ENCODE measurements around the gene BTG3.

Gene BTG3

GRCh38 chr21:17585875-17586450, 26.7 kb downstream of the BTG3 start:
- DNase-seq (ENCODE audit: low spot score): peak; percentile 55

GRCh38 chr21:17583898-17584297, 28.8 kb downstream of the BTG3 start:
- DNase-seq (ENCODE audit: low spot score): no peak

DNA sequence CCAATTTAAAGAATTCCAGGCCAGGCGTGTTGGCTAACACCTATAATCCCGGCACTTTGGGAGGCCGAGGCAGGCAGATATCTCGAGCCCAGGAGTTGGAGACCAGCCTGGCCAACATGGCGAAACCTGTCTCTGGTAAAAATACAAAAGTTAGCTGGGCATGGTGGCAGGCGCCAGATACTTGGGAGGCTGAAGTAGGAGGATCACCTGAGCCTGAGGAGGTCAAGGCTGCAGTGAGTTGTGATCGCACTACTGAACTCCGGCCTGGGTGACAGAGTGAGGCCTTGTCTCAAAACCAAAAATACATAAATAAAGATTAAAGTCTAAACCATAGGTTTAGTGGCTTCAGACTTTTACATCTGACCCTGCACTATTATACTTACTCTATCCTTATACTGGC, 32.4 kb downstream of the BTG3 start:
- DNase-seq (ENCODE audit: low spot score): no peak

- DNase-seq (ENCODE audit: low spot score): no peak
Observed at GRCh38 chr21:17578876-17579275, 33.8 kb downstream of the BTG3 start.

DNA sequence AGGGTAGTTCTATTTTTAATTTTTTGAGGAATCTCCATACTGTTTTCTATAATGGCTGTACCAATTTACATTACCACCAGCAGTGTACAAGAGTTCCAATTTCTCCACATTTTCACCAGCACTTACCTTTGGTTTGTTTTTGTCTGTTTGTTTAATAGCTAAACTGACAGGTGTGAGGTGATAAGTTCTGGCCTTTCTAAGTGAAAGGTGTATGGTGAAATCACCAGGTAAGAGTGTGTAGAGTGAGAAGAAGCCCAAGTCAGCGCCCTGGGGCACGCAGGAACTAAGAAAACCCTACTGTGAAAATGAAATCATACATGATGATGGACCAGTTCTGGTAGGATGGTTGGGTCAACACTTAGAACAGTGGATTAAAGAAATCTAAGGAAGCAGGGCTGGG, 34.5 kb downstream of the BTG3 start:
- no peak for DNase-seq (ENCODE audit: low spot score)

GRCh38 chr21:17577701-17578100, 35.0 kb downstream of the BTG3 start:
- DNase-seq (ENCODE audit: low spot score): no peak

DNA sequence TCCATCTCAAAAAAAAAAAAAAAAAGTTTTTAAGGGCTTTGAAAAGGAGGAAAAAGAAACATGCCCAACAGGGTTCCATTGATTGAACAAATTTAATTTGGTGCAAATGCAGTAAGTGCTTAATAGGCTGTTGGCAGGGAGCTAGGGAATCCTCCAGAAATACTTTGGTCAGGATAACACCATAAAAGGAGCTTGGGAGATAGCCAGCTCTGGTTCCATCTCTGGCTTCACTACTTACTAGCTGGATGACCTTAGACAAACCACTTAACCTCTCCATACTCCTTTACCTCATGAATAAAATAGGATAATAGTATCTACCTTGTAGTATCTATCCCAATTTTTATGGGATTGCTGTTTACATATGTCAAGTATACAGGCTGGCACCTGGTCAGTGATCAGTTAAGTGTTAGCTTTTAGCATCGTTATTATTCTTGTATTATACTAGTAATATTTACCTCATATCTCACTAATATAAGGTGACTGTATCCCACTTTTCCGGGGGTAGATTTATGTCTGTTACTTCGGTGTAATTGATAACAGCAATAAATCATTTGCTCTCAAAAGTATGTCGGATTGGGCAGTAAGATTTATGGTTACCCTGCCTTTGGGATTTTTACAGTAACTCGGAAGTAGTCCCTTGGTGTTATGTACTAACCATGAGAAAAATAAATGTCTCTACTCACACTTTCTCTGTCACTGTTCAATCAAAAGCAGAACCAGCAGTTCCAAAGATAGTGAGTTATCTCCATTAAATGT, 36.4 kb downstream of the BTG3 start:
- DNase-seq (ENCODE audit: low spot score): no peak

- DNase-seq (ENCODE audit: low spot score): no peak
Observed at GRCh38 chr21:17575076-17575475, 37.6 kb downstream of the BTG3 start.

GRCh38 chr21:17572431-17572830, 40.3 kb downstream of the BTG3 start:
- no peak for DNase-seq (ENCODE audit: low spot score)

GRCh38 chr21:17570786-17571185, 41.9 kb downstream of the BTG3 start:
- no peak for DNase-seq (ENCODE audit: low spot score)

GRCh38 chr21:17560377-17561025, 52.2 kb downstream of the BTG3 start:
- DNase-seq (ENCODE audit: low spot score): no peak

GRCh38 chr21:17554679-17555465, 57.8 kb downstream of the BTG3 start:
- no peak for DNase-seq (ENCODE audit: low spot score)

DNA sequence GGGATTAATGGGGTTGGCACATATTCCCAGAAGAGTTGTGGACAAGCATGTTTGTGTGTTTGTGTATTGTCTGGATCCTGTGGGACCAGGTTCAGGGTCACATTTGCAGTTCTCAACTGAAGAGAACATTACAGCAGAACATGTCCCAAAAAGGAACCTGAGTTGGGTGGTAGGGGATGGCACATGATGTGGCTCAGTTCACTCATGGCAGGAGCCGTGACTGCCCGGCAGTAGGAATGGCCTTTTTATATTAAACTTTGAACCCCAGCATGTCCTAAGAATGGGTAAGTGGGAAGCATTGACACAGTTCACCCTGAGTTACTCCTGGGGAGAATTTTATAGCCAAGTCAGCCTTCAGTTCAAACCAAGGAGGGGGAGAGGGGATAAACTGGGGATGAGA, 58.6 kb downstream of the BTG3 start:
- DNase-seq (ENCODE audit: low spot score): no peak

GRCh38 chr21:17552410-17552809, 60.3 kb downstream of the BTG3 start:
- DNase-seq (ENCODE audit: low spot score): no peak

- no peak for DNase-seq (ENCODE audit: low spot score)
Observed at GRCh38 chr21:17550671-17551308, 61.9 kb downstream of the BTG3 start.

- DNase-seq (ENCODE audit: low spot score): no peak
Observed at GRCh38 chr21:17548262-17548661, 64.4 kb downstream of the BTG3 start.

DNA sequence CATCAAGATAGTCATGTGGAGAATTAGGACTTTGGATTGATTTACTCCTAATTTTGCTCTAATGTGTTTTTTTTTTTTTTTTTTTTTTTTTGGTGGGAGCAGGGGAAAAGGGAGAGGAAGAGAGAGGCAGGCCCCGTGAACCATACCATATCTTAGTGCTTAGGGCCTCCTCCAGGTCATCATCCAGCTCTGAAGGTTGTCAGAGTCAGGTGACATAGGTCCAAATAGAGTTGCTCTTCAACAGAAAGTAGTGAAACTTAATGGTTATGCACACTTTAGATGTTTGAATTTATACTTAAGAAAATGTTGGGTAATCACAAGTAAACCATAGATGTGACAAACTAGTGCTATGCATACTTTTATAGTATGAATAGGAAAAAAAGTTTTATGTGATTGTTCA, 67.7 kb downstream of the BTG3 start:
- no peak for DNase-seq (ENCODE audit: low spot score)

Measured in CD4-positive, alpha-beta T cell treated with Interleukin-15 for 4 hours (primary cell).